Uterus (tissue), 4 donors: ENCODE measurements around the gene GFOD2. TPM values are rescaled to one million over a fixed set of nuclear protein-coding genes. Genes with fewer than 3 reads are reported as not detected.

ENCODE experiments used
- DNase-seq, 2 donors: peaks; one replicate each; pipeline ENCODE4 v3.0.0-alpha.2; 2019 to 2020
- H3K27ac ChIP-seq, 2 donors: fragments of 200-600 bp; sonication (generic); 1 replicate in 1 of 2; 2 replicates in 1 of 2; pipeline ENCODE4 v1.5.1; 2016 to 2018
- H3K27me3 ChIP-seq, 2 donors: fragments of 200-600 bp; sonication (generic); one replicate each; pipeline ENCODE4 v1.5.1; 2018 to 2019; ENCODE audit warnings: control low read depth in 1 of 2
- H3K36me3 ChIP-seq, 2 donors: fragments of 200-600 bp; sonication (generic); one replicate each; pipeline ENCODE4 v1.5.1; 2019; ENCODE audit warnings: control low read depth in 1 of 2
- H3K4me1 ChIP-seq, 2 donors: fragments of 200-600 bp; sonication (generic); one replicate each; pipeline ENCODE4 v1.5.1; 2018 to 2019; ENCODE audit warnings: control low read depth in 1 of 2
- H3K4me3 ChIP-seq, 2 donors: fragments of 200-600 bp; sonication (generic); 1 replicate in 1 of 2; 2 replicates in 1 of 2; pipeline ENCODE4 v1.5.1; 2018 to 2019; ENCODE audit warnings: mild to moderate bottlenecking in 1 of 2
- H3K9me3 ChIP-seq, 2 donors: fragments of 200-600 bp; sonication (generic); one replicate each; pipeline ENCODE4 v1.5.1; 2019; ENCODE audit warnings: control low read depth in 1 of 2
- CTCF ChIP-seq, 4 experiments: fragments of 200-600 bp in 2 of 4; fragments of 450-650 bp in 2 of 4; sonication (generic) in 2 of 4; IDR thresholded peaks; one replicate each; pipeline ENCODE4 v1.5.1; 2016 to 2019; ENCODE audit warnings: antibody characterized with exemption in 4 of 4, mild to moderate bottlenecking in 2 of 4, moderate library complexity in 1 of 4
- POLR2A ChIP-seq, 2 donors: fragments of 450-650 bp; IDR thresholded peaks; one replicate each; pipeline ENCODE4 v1.6.1; 2016; ENCODE audit warnings: antibody characterized with exemption in 2 of 2, mild to moderate bottlenecking in 1 of 2, moderate library complexity in 1 of 2
- intact Hi-C: fragments of 100-400 bp; cut with DNase I; formaldehyde crosslinking; loops from one replicate; pipeline ENCODE4 v1.15.1; 2023; ENCODE audit warnings: low total_unique reads
- total RNA-seq, 4 donors: library from RNA; depleted of rRNA in 3 of 4; stranded (reverse); fragments of >200 nt in 3 of 4; gene quantifications; one replicate each; pipeline versions ENCODE4 v1.1.0 to v1.2.4, GENCODE V29; 2014 to 2023
- donor health status: DM: yes; HTN: yes; CAD: no.

GFOD2 gene
- total RNA-seq, 4 donors from 2014 or later: 11.0 to 28.5 (median 26.3) TPM

- intact Hi-C loops: no loop called here
- no peak for TF ChIP-seq POLR2A (IDR thresholded peaks at IDR 0.05)
- no peak for TF ChIP-seq CTCF (IDR thresholded peaks at IDR 0.05)
These were observed 4.2 kb upstream of the GFOD2 start for GRCh38 chr16:67723151-67723910.

GRCh38 chr16:67720236-67720635 lies 1.1 kb upstream of the GFOD2 start:
- no peaks in the 10 kb centered on the region for H3K27me3 ChIP-seq
- TF ChIP-seq POLR2A (IDR thresholded peaks at IDR 0.05): no peak
- DNase-seq: no peak
- intact Hi-C loops: no loop called here
- H3K4me3 ChIP-seq: no peak overlapping the region
- H3K27ac ChIP-seq: peak overlapping the region; percentile 79 to 95
- H3K36me3 ChIP-seq: no peaks in the 10 kb centered on the region
- no peaks in the 10 kb centered on the region for H3K9me3 ChIP-seq
- no peaks in the 10 kb centered on the region for H3K4me1 ChIP-seq

More at GRCh38 chr16:67723151-67723910, 4.2 kb upstream of the GFOD2 start:
- no peaks in the 10 kb centered on the region for H3K4me1 ChIP-seq
- H3K36me3 ChIP-seq: no peaks in the 10 kb centered on the region
- H3K4me3 ChIP-seq: no peak overlapping the region
- H3K27me3 ChIP-seq: no peaks in the 10 kb centered on the region
- DNase-seq: no peak
- H3K9me3 ChIP-seq: no peaks in the 10 kb centered on the region
- H3K27ac ChIP-seq: no peak overlapping the region

GRCh38 chr16:67719778-67720144 lies 645 bp upstream of the GFOD2 start:
- Histone ChIP-seq H3K4me3 (peak overlapping the region; percentile 74 to 85), H3K9me3 (no peaks in the 10 kb centered on the region), H3K27me3 (no peaks in the 10 kb centered on the region), H3K4me1 (no peaks in the 10 kb centered on the region), H3K27ac (peak overlapping the region; percentile 79 to 95), H3K36me3 (no peaks in the 10 kb centered on the region)
- DNase-seq: peak in 1 of 2 donors; percentile 29
- TF ChIP-seq POLR2A (IDR thresholded peaks at IDR 0.05) (no peak), CTCF (IDR thresholded peaks at IDR 0.05) (no peak)
- intact Hi-C loops: no loop called here

GRCh38 chr16:67718668-67719047 lies 458 bp downstream of the GFOD2 start:
- no peak for DNase-seq
- TF ChIP-seq CTCF (IDR thresholded peaks at IDR 0.05): no peak
- TF ChIP-seq POLR2A (IDR thresholded peaks at IDR 0.05): no peak
- peak overlapping the region; percentile 74 to 85 for H3K4me3 ChIP-seq
- peak overlapping the region; percentile 79 to 95 for H3K27ac ChIP-seq
- H3K36me3 ChIP-seq: no peaks in the 10 kb centered on the region
- no peaks in the 10 kb centered on the region for H3K4me1 ChIP-seq
- no peaks in the 10 kb centered on the region for H3K9me3 ChIP-seq
- H3K27me3 ChIP-seq: no peaks in the 10 kb centered on the region
- intact Hi-C loops: no loop called here

GRCh38 chr16:67716097-67716496 lies 3.0 kb downstream of the GFOD2 start:
- no peak for TF ChIP-seq CTCF (IDR thresholded peaks at IDR 0.05)
- no peak for TF ChIP-seq POLR2A (IDR thresholded peaks at IDR 0.05)
- H3K27ac ChIP-seq: no peak overlapping the region
- intact Hi-C loops: no loop called here
- no peaks in the 10 kb centered on the region for H3K9me3 ChIP-seq
- H3K36me3 ChIP-seq: no peaks in the 10 kb centered on the region
- H3K4me1 ChIP-seq: no peaks in the 10 kb centered on the region
- no peak overlapping the region for H3K4me3 ChIP-seq
- no peak for DNase-seq
- H3K27me3 ChIP-seq: no peaks in the 10 kb centered on the region
